Putamen (tissue), 1 donor: Measurements from ENCODE around the gene IGSF10.
A peak's percentile ranks its signal among the peaks of the same experiment; 100 is the strongest.
"Not testable (repeated sequence)": the region's sequence is repeated elsewhere in the genome, so short reads cannot be mapped to it uniquely, and the experiment has no call there.

Source experiments
- DNase-seq: peaks from one replicate; pipeline ENCODE4 v3.0.0-alpha.2; 2016; ENCODE audit warnings: low spot score

Gene IGSF10, protein sequence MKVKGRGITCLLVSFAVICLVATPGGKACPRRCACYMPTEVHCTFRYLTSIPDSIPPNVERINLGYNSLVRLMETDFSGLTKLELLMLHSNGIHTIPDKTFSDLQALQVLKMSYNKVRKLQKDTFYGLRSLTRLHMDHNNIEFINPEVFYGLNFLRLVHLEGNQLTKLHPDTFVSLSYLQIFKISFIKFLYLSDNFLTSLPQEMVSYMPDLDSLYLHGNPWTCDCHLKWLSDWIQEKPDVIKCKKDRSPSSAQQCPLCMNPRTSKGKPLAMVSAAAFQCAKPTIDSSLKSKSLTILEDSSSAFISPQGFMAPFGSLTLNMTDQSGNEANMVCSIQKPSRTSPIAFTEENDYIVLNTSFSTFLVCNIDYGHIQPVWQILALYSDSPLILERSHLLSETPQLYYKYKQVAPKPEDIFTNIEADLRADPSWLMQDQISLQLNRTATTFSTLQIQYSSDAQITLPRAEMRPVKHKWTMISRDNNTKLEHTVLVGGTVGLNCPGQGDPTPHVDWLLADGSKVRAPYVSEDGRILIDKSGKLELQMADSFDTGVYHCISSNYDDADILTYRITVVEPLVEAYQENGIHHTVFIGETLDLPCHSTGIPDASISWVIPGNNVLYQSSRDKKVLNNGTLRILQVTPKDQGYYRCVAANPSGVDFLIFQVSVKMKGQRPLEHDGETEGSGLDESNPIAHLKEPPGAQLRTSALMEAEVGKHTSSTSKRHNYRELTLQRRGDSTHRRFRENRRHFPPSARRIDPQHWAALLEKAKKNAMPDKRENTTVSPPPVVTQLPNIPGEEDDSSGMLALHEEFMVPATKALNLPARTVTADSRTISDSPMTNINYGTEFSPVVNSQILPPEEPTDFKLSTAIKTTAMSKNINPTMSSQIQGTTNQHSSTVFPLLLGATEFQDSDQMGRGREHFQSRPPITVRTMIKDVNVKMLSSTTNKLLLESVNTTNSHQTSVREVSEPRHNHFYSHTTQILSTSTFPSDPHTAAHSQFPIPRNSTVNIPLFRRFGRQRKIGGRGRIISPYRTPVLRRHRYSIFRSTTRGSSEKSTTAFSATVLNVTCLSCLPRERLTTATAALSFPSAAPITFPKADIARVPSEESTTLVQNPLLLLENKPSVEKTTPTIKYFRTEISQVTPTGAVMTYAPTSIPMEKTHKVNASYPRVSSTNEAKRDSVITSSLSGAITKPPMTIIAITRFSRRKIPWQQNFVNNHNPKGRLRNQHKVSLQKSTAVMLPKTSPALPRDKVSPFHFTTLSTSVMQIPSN (N-terminal part only)

DNA sequence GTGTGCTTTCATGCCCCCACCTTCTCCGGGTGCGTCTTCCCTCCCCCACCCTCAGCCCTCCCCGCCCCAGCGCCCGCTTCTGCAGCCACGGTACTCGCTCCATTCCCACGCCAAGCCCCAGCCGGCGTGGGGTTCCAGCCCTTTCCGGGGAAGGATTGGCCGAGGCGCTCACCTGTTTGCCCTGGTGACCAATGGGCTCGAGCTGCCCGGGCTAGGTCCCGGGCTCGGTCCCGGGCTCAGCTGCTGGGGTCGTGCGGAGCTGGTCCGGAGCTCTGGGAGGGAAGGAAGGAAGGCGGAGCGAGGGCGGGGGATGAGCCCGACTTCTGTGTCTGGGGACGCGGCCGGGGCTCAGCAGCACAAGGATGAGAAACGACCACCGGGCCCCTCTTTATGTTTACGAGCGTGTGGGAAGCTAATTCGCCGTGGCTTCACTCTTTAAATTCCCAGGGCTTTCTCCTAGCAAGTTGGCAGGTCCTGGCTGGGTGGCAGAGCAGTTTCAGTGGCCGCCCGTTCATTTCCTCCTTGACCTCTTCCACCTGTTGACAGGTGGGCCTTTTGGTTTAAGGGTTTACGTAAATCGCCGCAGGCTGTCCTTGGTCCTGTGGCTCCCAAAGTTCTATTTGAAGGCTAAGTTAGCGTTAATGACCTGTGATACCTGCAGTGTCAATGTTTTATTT is at the start of gene IGSF10:
TSS of gene IGSF10 (minus strand) at position 288 of the 677 bp plus-strand sequence. CDS start 2,352 bp downstream, outside the sequence.
- no peak for DNase-seq

DNA sequence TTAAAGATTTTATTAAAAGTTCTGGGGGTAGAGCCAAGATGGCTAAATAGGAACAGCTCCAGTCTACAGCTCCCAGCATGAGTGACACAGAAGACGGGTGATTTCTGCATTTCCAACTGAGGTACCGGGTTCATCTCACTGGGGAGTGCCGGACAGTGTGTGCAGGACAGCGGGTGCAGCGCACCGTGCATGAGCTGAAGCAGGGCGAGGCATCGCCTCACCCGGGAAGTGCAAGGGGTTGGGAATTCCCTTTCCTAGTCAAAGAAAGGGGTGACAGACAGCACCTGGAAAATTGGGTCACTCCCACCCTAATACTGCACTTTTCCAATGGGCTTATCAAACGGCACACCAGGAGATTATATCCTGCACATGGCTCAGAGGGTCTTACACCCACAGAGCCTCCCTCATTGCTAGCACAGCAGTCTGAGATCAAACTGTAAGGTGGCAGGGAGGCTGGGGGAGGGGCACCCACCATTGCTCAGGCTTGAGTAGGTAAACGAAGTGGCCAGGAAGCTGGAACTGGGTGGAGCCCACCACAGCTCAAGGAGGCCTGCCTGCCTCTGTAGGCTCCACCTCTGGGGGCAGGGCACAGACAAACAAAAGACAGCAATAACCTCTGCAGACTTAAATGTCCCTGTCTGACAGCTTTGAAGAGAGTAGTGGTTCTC is 48.7 kb upstream of the IGSF10 start:
- DNase-seq: not testable (repeated sequence)

DNA sequence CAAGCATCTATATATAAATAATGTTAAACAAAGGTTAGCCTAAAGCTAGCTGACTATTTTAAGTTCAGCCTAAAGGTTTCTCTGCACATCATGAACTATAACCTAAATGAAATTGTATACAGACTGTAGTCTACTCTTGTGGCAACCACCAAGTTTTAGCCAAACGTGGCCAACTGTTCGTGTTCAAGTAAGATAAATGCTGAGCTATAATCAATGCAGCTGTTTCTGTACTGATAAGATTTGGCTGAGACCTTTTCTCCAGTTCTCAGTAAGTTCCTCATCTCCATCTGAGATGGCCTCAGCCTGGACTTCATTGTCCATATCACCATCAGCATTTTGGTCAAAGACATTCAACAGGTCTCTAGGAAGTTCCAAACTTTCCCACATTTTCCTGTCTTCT is 43.7 kb upstream of the IGSF10 start:
- no peak for DNase-seq

DNA sequence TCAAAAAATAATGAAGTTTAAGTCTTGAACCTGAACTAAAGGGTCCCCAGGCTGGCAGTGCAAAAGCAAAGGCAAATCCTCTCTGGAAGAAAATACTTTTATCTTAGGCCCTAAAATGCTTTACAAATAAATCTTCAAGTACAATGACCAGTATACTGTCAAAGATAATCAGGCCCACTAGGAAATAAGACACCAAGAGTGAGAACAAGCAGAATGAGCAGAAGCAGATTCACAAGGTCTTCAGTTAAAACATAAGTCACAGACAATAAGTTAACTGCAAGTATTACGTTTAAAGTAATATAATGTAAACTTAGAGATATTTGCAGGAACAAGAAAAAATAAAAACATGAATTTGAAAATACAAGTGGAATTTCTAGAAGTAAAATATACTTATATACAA is 42.2 kb upstream of the IGSF10 start:
- DNase-seq: no peak

DNA sequence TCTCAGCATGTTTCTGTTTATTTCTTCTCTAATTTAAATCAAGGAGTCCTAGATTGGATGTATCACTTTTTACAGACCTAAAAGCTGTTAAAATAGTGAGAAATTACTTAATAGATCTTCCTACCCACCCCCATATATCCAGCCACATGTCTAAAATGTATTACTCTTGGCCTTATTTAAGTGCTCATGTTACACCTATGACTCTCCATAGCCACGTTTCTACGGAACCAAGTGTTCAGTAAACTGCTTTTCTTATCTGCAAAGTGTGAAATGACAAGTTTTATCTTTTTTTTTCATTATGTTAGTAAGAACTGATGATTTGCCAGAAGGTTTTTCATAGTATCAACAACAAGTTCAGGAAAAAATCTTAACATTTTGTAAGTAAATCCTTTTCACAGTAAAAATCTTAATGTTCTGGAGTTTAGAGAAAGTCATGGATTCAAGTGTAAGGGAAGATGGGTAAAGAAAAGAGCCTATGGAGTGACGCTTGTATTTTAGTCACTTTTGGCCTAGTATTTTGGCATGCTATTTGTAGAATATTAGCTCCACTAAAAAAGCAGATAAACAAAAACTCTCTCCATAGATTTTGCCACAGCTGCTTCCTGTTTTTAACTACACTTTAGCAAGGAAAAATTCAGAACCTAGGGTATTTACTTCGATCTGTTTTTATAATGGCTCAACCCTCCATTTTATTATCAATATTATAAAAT is 41.2 kb upstream of the IGSF10 start:
- no peak for DNase-seq

DNA sequence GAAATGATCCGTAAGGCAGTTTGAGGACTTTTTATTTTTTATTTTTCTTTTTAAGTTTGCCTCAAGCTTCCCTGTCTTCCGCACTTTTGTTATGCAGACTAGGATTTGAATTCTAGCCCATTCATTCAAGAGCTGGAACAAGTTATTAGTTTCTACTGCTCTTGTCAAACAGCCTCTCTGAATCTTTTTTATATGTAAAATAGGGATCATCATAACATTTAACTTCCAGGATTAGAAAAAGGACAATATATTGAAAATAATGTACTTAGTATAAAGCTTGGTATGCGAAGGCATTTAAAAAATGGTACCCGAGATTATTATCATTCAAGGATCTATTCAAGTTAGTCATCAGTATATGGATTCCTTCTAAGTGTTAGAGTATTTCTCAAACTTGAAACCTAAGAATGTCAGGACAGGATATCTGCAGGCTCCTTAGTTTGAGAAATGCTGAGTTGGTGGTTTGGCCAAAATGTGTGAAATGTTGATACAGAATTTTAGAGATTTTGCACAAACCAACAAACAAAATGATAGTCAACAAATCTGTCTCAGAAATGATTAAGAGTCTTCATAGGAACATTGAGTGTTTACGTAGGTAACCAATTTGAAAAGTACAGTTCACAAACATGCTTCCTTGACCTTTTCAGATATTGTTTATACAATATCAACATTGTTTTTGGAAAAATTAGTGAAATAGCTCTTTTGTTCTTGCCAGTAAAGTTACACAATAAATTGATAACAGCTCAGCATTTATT is 40.5 kb upstream of the IGSF10 start:
- no peak for DNase-seq

DNA sequence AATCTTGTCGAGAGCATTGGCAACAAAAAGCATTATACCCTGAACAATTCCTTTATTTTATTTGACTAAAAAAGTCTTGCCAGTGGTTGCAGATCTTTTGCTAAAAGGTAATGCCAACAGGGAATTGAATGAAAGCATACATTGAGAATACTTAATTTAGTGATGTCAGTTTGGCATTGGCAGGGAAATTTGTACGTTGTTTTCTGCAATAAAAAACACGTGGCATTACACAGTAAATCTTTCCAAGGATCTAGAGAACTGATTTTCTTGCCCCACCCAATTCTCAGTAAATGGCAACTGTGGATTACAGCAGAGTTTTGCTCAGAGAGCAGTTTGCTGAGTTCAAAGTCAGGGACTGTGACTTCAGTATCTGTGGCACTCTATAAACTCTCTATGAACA is 38.3 kb upstream of the IGSF10 start:
- no peak for DNase-seq

DNA sequence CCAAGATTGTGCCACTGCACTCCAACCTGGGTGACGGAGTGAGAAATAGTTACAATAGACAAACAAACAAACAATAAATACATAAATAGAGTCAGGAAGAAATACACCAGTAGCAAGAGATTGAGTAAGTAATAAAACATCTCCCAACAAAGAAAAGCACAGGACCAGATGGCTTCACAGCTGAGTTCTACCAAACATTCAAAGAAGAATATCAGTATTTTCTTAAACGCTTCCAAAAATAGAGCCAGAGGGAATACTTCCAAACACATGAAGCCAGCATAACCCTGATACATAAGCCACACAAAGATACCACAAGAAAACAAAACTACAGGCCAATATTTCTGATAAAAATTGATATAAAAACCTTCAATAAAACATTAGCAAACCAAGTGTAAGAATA is 30.7 kb upstream of the IGSF10 start:
- no peak for DNase-seq

DNA sequence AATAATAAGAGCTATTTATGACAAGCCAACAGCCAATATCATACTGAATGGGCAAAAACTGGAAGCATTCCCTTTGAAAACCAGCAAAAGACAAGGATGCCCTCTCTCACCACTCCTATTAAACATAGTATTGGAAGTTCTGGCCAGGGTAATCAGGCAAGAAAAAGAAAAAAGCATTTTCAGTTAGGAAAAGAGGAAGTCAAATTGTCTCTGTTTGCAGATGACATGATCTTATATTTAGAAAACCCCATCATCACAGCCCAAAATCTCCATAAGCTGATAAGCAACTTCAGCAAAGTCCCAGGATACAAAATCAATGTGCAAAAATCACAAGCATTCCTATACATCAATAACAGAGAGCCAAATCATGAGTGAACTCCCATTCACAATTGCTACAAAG is 27.0 kb upstream of the IGSF10 start:
- not testable (repeated sequence) for DNase-seq

DNA sequence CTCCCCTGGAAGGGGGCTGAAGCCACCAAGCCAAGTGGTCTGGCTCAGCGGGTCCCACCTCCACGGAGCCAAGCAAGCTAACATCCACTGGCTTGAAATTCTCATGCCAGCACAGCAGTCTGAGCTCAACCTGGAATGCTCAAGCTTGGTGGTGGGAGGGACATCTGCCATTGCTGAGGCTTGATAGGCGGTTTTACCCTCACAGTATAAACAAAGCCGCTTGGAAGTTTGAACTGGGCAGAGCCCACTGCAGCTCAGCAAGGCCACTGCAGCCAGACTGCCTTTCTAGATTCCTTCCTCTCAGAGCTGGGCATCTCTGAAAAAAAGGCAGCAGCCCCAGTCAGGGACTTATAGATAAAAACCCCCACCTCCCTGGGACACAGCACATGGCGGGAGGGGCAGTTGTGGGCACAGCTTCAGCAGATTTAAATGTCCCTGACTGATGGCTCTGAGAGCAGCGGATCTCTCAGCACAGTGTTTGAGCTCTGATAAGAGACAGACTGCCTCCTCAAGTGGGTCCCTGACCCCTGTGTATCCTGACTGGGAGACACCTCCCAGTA is 23.2 kb upstream of the IGSF10 start:
- DNase-seq: no peak

DNA sequence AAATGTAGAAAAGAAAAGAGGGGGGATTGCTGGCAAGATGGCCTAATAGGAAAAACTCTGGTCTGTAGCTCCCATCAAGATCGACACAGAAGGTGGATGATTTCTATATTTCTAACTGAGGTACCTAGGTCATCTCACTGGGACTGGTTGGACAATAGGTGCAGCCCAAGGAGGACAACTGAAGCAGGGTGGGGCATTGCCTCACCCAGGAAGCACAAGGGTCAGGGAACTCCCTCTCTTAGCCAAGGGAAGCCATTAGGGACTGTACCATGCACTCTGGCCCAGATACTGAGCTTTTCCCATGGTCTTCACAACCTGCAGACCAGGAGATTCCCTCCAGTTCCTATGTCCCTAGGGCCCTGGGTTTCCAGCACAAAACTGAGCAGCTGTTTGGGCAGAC is 22.6 kb upstream of the IGSF10 start:
- no peak for DNase-seq

DNA sequence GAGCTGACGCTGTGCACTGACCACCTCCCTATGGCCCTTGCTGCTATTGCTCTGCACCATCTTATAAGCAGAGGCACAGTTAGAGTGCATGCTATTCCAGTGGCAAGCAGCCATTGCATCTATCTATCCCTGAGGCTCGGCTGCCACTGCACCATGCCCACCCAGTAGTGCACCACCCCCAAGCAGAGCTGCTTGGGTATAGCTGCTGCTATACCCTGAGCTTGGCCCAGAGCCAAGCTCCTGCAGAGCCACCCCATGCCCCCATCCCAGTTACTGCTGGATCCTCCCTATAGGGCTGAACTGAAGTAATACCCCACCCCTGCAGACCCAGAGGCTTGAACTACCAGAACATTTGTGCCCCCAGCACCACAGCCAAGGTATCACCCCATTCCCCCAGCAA is 19.6 kb upstream of the IGSF10 start:
- no peak for DNase-seq

DNA sequence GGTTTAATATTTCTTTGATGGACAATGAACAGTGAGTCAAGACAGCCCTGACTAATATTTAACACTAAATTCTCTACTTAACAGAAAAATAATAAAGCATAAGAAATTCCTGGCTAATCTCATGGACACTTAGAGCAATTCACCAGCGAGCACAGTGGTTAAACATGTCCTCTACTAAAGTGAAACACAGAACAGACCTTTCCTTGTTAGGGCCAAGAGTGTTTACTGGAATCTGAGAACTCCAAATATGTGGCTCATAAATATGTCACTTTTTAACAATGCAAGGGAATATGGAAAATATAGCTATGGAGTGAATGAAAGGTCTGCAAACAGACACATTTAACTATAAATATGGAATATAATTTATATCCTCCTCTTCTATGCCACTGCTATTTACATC is 18.6 kb upstream of the IGSF10 start:
- DNase-seq: no peak

DNA sequence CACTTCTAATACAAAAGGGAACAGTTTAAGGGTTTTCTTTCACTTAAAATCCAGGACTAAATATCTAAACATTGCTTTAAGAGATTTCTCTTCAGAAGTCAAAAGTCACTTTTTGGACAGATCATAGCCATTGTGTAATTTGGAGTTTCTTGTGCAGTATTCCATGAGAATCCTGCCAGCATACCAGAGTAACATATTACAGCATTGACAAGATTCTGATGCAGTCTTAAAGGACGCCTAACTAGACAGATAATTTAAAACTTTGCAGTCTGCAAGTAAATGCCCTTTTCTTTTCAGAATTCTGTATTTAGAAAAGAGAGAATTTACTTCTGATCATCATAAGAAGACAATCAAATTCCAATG is 17.5 kb upstream of the IGSF10 start:
- DNase-seq: no peak

DNA sequence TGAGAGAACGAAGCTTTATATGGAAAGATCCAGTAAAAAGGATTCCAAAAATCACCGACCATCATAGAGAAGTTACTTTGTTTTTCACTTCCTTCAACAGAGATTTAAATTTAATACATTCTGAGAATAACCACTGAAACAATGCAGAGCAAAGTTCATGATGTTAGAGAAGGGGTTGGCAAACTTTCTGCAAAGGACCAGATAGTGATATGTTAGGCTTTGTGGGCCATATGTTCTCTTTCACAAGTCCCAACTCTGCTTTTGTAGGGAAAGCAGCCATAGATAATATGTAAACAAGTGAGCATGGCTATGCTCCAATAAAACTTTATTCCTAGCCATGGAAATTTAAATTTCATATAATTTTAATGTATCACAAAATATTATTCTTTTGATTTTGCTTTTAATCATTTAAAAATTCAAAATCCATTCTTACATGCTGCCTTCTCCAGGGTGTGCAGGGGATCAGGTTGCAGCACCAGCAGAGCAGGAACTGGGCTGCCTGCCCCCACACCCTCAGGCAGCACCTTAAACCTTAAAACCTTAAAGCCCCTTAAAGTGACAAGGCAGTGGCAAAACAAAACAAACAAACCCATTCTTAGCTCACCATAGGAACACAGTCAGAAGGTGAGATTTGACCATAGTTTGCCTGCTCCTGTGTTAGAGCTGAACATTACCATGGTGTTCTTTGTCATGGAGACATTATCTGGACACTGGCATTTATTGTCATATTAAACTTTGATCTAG is 16.9 kb upstream of the IGSF10 start:
- no peak for DNase-seq

DNA sequence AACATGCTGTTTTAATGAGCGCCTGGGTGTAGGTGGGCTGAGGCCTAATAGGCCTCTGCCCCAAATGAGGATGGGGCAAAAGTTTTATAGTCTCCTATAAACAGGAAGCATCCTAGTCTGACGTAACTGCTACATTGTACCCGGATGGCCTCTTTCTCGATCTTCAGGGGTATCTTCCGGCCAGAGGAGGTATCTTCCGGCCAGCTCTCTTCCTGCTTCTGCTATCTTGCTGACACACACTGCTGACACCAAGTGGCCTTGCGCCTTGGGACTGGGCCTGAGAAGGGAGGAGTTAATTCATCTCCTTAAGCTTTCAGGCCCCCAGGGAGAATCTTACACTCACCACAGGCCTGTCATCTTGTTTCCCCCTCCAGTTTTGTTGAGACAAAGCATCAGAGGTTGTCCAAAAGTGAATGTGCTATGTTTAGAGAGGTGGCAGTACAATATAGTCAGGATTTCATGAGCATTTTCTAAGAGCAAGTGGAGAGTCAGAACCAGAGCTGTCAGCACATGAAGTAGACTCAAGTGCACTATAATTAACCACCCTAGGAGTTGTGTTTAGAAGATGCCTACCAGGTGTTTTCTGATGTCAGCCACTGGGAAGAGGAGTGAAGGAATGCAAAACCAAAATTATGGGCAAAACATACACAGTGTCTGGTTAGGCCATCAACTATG is 15.6 kb upstream of the IGSF10 start:
- DNase-seq: no peak

DNA sequence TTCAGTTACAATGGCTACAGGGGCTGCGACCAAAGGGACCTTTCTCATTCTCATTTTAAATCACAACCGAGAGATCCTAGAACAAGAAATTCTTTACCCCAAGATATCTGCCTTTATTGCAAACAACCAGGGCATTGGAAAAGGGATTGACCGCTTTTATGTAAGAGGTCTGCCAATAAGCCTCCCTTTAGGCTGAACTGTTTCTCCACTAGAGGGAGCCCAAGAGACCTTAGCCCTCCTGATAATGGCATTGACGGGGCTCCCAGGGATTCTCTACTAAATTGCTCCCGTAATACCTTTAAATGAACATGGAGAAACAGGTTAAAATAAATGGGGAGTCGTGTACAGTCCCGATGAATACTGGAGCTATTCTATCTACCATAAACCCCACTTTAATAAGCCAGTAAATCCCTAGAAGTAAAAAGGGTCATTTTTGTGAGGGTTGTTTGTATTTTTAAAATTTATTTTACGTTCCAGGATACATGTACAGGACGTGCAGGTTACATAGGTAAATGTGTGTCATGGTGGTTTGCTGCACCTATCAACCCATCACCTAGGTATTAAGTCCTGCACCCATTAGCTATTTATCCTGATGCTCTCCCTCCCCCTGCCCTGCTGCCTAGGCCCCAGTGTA is 7.5 kb upstream of the IGSF10 start:
- DNase-seq: peak; percentile 29

DNA sequence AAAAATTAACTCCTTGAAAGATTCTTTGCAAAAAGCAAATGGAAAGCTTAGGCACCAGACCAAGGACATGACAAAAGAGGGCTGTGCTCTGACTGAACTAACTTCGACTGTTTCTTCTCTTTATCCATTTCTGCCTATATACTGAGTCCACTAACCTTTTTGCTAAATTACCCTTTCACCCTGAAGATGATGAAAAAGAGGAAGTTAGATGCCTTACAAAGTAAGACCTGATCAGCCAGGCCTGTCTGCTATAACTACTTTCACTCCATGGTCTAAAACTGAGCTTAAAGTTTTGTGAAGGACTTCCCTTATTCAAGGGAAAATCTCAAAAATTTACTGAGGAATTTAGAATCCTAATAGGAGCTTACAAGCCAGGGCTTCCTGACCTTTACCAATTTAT is 6.2 kb upstream of the IGSF10 start:
- no peak for DNase-seq
